Loucy (cell line): ENCODE data around the gene OXCT1.

Source experiments
- H2AFZ ChIP-seq: fragments of 200-600 bp; sonication (generic); 2 replicates; pipeline ENCODE4 v1.6.0; 2016; ENCODE audit warnings: antibody characterized with exemption, mild to moderate bottlenecking, low read length, moderate library complexity
- H3F3A ChIP-seq: fragments of 200-600 bp; 2 replicates; pipeline ENCODE4 v1.6.0; 2016; ENCODE audit warnings: antibody characterized with exemption, low read depth, mild to moderate bottlenecking
- H3K27me3 ChIP-seq: fragments of 200-600 bp; sonication (generic); 2 replicates; pipeline ENCODE4 v1.6.1; 2014; ENCODE audit warnings: low read length, mild to moderate bottlenecking; ENCODE audit not compliant: insufficient read depth, poor library complexity, severe bottlenecking
- H3K36me3 ChIP-seq: fragments of 200-600 bp; sonication (generic); 2 replicates; pipeline ENCODE4 v1.6.1; 2016; ENCODE audit warnings: low read length; ENCODE audit not compliant: insufficient read depth
- H3K4me1 ChIP-seq: fragments of 200-600 bp; sonication (generic); 2 replicates; pipeline ENCODE4 v1.5.1; 2014; ENCODE audit warnings: low read length, mild to moderate bottlenecking; ENCODE audit not compliant: insufficient read depth, poor library complexity, severe bottlenecking
- H3K4me2 ChIP-seq: fragments of 200-600 bp; sonication (generic); 2 replicates; pipeline ENCODE4 v1.6.0; 2014; ENCODE audit warnings: antibody characterized with exemption, low read length, low read depth, mild to moderate bottlenecking; ENCODE audit not compliant: poor library complexity, severe bottlenecking
- H3K4me3 ChIP-seq: fragments of 200-600 bp; sonication (generic); 2 replicates; pipeline ENCODE4 v1.5.1; 2014; ENCODE audit warnings: low read length, mild to moderate bottlenecking, mixed read lengths; ENCODE audit not compliant: poor library complexity, severe bottlenecking
- H3K79me2 ChIP-seq: fragments of 200-600 bp; sonication (generic); 2 replicates; pipeline ENCODE4 v1.6.1; 2014; ENCODE audit warnings: low read length; ENCODE audit not compliant: insufficient read depth
- H3K9ac ChIP-seq: fragments of 200-600 bp; sonication (generic); 2 replicates; pipeline ENCODE4 v1.6.0; 2014; ENCODE audit warnings: mild to moderate bottlenecking, low read depth, low read length, moderate library complexity; ENCODE audit not compliant: poor library complexity, severe bottlenecking
- H3K9me2 ChIP-seq: fragments of 200-600 bp; sonication (generic); replicated peaks from 2 replicates; pipeline ENCODE4 v1.6.1; 2016; ENCODE audit warnings: low read depth, low read length, mixed read lengths
- H3K9me3 ChIP-seq: fragments of 200-600 bp; sonication (generic); 2 replicates; pipeline ENCODE4 v1.6.1; 2014; ENCODE audit warnings: mild to moderate bottlenecking, antibody characterized with exemption, low read length, low read depth; ENCODE audit not compliant: insufficient read depth
- H4K20me1 ChIP-seq: fragments of 200-600 bp; sonication (generic); 2 replicates; pipeline ENCODE4 v1.6.0; 2014; ENCODE audit warnings: antibody characterized with exemption, low read length, mild to moderate bottlenecking; ENCODE audit not compliant: insufficient read depth, poor library complexity, severe bottlenecking
- CTCF ChIP-seq: fragments of 200-600 bp; sonication (generic); conservative IDR thresholded peaks from 2 replicates; pipeline ENCODE4 v1.5.1; 2014; ENCODE audit warnings: mild to moderate bottlenecking, antibody characterized with exemption, low read length
- EZH2phosphoT487 ChIP-seq: fragments of 200-600 bp; IDR thresholded peaks from 2 replicates; pipeline ENCODE4 v1.6.1; 2018; ENCODE audit warnings: antibody characterized with exemption, mild to moderate bottlenecking, moderate library complexity, borderline replicate concordance

Gene OXCT1

GRCh38 chr5:41840251-41840650, 30.0 kb downstream of the OXCT1 start:
- H3K4me1 ChIP-seq = no peaks in the 10 kb centered on the region
- H3K9me2 ChIP-seq = no peaks in the 10 kb centered on the region
- no peak overlapping the region for H3K4me3 ChIP-seq
- no peak overlapping the region for H2AFZ ChIP-seq
- peaks cover 47% of the 10 kb centered on the region; the same call in 1 of the 2 replicates for H3K36me3 ChIP-seq
- no peaks in the 10 kb centered on the region for H4K20me1 ChIP-seq
- H3K79me2 ChIP-seq = no peaks in the 10 kb centered on the region; the same call in 1 of the 2 replicates
- no peaks in the 10 kb centered on the region for H3F3A ChIP-seq
- H3K4me2 ChIP-seq = no peak overlapping the region
- no peak overlapping the region for H3K9ac ChIP-seq
- H3K9me3 ChIP-seq = no peaks in the 10 kb centered on the region
- TF ChIP-seq EZH2phosphoT487 (no peak), CTCF (no peak)
- H3K27me3 ChIP-seq = no peaks in the 10 kb centered on the region

- Histone ChIP-seq H3K9me3 (no peaks in the 10 kb centered on the region), H3K9me2 (no peaks in the 10 kb centered on the region), H3K36me3 (peaks cover 47% of the 10 kb centered on the region), H3K4me1 (no peaks in the 10 kb centered on the region), H3K4me3 (no peak overlapping the region), H3K9ac (no peak overlapping the region), H2AFZ (no peak overlapping the region), H3F3A (no peaks in the 10 kb centered on the region), H3K4me2 (no peak overlapping the region), H4K20me1 (no peaks in the 10 kb centered on the region), H3K27me3 (no peaks in the 10 kb centered on the region), H3K79me2 (no peaks in the 10 kb centered on the region; the same call in 1 of the 2 replicates)
- TF ChIP-seq EZH2phosphoT487 = no peak
Observed at GRCh38 chr5:41837793-41838192, 32.4 kb downstream of the OXCT1 start.

GRCh38 chr5:41835645-41836044, 34.6 kb downstream of the OXCT1 start:
- no peaks in the 10 kb centered on the region for H3K27me3 ChIP-seq
- TF ChIP-seq CTCF = no peak
- no peak for TF ChIP-seq EZH2phosphoT487
- H3K9me3 ChIP-seq = no peaks in the 10 kb centered on the region
- H3K9me2 ChIP-seq = no peaks in the 10 kb centered on the region
- H3K4me3 ChIP-seq = no peak overlapping the region
- H3K36me3 ChIP-seq = peaks cover 50% of the 10 kb centered on the region
- no peaks in the 10 kb centered on the region for H3F3A ChIP-seq
- no peak overlapping the region for H3K4me2 ChIP-seq
- no peaks in the 10 kb centered on the region; the same call in 1 of the 2 replicates for H3K79me2 ChIP-seq
- H4K20me1 ChIP-seq = no peaks in the 10 kb centered on the region
- no peak overlapping the region for H2AFZ ChIP-seq
- H3K9ac ChIP-seq = no peak overlapping the region
- no peaks in the 10 kb centered on the region for H3K4me1 ChIP-seq

GRCh38 chr5:41834506-41834905, 35.7 kb downstream of the OXCT1 start:
- TF ChIP-seq CTCF = no peak
- no peak for TF ChIP-seq EZH2phosphoT487
- H3K9ac ChIP-seq = no peak overlapping the region
- peaks cover 51% of the 10 kb centered on the region for H3K36me3 ChIP-seq
- no peaks in the 10 kb centered on the region for H3F3A ChIP-seq
- H4K20me1 ChIP-seq = no peaks in the 10 kb centered on the region
- no peak overlapping the region for H3K4me3 ChIP-seq
- no peaks in the 10 kb centered on the region for H3K27me3 ChIP-seq
- no peaks in the 10 kb centered on the region; the same call in 1 of the 2 replicates for H3K79me2 ChIP-seq
- H3K9me3 ChIP-seq = no peaks in the 10 kb centered on the region
- H3K9me2 ChIP-seq = no peaks in the 10 kb centered on the region
- H3K4me1 ChIP-seq = no peaks in the 10 kb centered on the region
- H3K4me2 ChIP-seq = no peak overlapping the region
- H2AFZ ChIP-seq = no peak overlapping the region
